ENCODE data around the gene HS3ST6.

- TF ChIP-seq MAX (IDR thresholded peaks at IDR 0.05; ENCODE audit: insufficient read depth, insufficient read length) (no peak), POLR2A (IDR thresholded peaks at IDR 0.05; ENCODE audit: low read depth, low read length) (no peak), MYC (IDR thresholded peaks at IDR 0.05; ENCODE audit: low read depth, low read length) (no peak), JUN (IDR thresholded peaks at IDR 0.05; ENCODE audit: borderline replicate concordance, insufficient read depth, insufficient read length, low read depth) (no peak), POLR2AphosphoS5 (IDR thresholded peaks at IDR 0.05; ENCODE audit: insufficient read depth, low read depth, low read length) (no peak), EZH2 (IDR thresholded peaks at IDR 0.05; ENCODE audit: borderline replicate concordance, low read depth, low read length, severe bottlenecking) (no peak), FOS (IDR thresholded peaks at IDR 0.05; ENCODE audit: borderline replicate concordance, insufficient read depth, low read length) (no peak)
- TF ChIP-seq, protein P1, sequence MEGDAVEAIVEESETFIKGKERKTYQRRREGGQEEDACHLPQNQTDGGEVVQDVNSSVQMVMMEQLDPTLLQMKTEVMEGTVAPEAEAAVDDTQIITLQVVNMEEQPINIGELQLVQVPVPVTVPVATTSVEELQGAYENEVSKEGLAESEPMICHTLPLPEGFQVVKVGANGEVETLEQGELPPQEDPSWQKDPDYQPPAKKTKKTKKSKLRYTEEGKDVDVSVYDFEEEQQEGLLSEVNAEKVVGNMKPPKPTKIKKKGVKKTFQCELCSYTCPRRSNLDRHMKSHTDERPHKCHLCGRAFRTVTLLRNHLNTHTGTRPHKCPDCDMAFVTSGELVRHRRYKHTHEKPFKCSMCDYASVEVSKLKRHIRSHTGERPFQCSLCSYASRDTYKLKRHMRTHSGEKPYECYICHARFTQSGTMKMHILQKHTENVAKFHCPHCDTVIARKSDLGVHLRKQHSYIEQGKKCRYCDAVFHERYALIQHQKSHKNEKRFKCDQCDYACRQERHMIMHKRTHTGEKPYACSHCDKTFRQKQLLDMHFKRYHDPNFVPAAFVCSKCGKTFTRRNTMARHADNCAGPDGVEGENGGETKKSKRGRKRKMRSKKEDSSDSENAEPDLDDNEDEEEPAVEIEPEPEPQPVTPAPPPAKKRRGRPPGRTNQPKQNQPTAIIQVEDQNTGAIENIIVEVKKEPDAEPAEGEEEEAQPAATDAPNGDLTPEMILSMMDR (IDR thresholded peaks at IDR 0.05; ENCODE audit: extremely low read depth in 1 of 2, insufficient read depth in 1 of 2, low read depth in 1 of 2, low read length in 2 of 2) = no peak
These were observed 22.1 kb downstream of the HS3ST6 start for GRCh38 chr16:1895949-1896675.
